Left forelimb (tissue), 1 donor: ENCODE data around the gene RPL10.

Source experiments
- DNase-seq: peaks from one replicate; pipeline ENCODE4 v3.0.0-alpha.2; 2018; ENCODE audit warnings: low spot score

The RPL10 gene

GRCh38 chrX:154449618-154450017 lies 51.4 kb downstream of the RPL10 start:
- no peak for DNase-seq

- DNase-seq, result no peak
Observed at GRCh38 chrX:154450312-154450711, 52.1 kb downstream of the RPL10 start.
